Stomach (tissue), 4 donors: ENCODE results near the gene LRRC3C.

Experiments
- CTCF ChIP-seq, 7 experiments: fragments of 450-650 bp in 4 of 7; fragments of 200-600 bp in 3 of 7; sonication (generic) in 3 of 7; IDR thresholded peaks; one replicate each; pipeline ENCODE4 v1.5.1; 2016 to 2019; ENCODE audit warnings: antibody characterized with exemption in 7 of 7, control low read depth in 2 of 7, mild to moderate bottlenecking in 1 of 7
- POLR2A ChIP-seq, 4 donors: fragments of 450-650 bp; IDR thresholded peaks; one replicate each; pipeline ENCODE4 v1.6.1; 2016; ENCODE audit warnings: antibody characterized with exemption in 4 of 4, control low read depth in 2 of 4, mild to moderate bottlenecking in 1 of 4, moderate library complexity in 1 of 4
- POLR2AphosphoS5 ChIP-seq, 3 donors: sonication (generic); formaldehyde crosslinking; IDR thresholded peaks; one replicate each; pipeline ENCODE4 v1.6.1; 2016; ENCODE audit warnings: antibody characterized with exemption in 3 of 3

- no peak for TF ChIP-seq CTCF (IDR thresholded peaks at IDR 0.05)
- TF ChIP-seq POLR2A (IDR thresholded peaks at IDR 0.05) = no peak
- no peak for TF ChIP-seq POLR2AphosphoS5 (IDR thresholded peaks at IDR 0.05)
Measured at GRCh38 chr17:39929646-39930407, 2.3 kb downstream of the LRRC3C start.
